Measurements from ENCODE around the gene GJB4. TPM values are rescaled to one million over a fixed set of nuclear protein-coding genes. Genes with fewer than 3 reads are reported as not detected.
"Not testable (repeated sequence)": the region's sequence is repeated elsewhere in the genome, so short reads cannot be mapped to it uniquely, and the experiment has no call there.

GJB4 gene
- total and polyA plus RNA-seq, 2 experiments from 2014 or later: 1.00 to 2.5 TPM

DNA sequence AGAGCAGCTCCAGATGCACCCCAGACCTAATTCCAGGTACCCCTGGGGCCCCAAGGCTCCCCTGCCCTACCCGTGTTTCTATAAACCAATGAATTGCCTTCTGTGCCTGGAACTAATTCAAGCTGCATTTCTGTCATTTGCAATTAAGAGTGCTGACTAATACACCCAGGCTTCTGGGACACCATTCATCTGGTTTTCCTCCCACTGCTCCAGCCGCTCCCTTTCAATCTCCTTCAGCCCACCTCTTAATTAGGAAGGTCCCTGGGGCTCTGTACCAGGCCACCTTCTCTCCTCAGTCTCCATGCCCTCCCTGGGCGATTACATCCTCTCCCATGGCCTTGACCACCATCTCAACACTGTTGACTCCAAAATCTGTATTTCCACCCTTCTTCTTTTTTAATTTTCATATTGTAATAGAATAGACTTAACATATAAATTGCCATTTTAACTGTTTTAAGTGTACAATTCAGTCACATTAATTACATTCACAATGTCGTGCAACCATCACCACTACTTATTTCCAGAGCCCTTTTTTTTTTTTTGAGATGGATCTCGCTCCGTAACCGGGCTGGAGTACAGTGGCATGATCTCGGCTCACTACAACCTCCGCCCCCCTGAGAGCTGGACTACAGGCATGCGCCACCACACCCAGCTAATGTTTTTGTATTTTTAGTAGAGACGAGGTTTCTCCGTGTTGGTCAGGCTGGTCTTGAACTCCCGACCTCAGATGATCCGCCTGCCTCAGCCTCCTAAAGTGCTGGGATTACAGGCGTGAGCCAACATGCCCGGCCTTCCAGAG lies 12.2 kb downstream of the GJB4 start:
- no peaks in the 10 kb centered on the region for H4K20me1 ChIP-seq (ENCODE audit: insufficient read depth, poor library complexity, severe bottlenecking)
- 88% methylated on average over 16 of the region's 16 CpGs for WGBS (ENCODE audit: low lambda C conversion rate, missing lambda C conversion rate)
- H3K9me2 ChIP-seq (replicated peaks; ENCODE audit: insufficient read depth): no peaks in the 10 kb centered on the region
- H3K9me3 ChIP-seq (ENCODE audit: low read depth): no peaks in the 10 kb centered on the region
- DNase-seq (ENCODE audit: low spot score): no peak
- no peak overlapping the region for H3K27ac ChIP-seq
- H3K4me1 ChIP-seq (ENCODE audit: insufficient read depth): no peaks in the 10 kb centered on the region
- H3K36me3 ChIP-seq (replicated peaks; ENCODE audit: insufficient read depth, low read depth): no peaks in the 10 kb centered on the region
- H3K4me3 ChIP-seq: no peak overlapping the region
- H3K27me3 ChIP-seq: no peaks in the 10 kb centered on the region
- no peaks in the 10 kb centered on the region for H3K79me2 ChIP-seq
- TF ChIP-seq, protein P1, sequence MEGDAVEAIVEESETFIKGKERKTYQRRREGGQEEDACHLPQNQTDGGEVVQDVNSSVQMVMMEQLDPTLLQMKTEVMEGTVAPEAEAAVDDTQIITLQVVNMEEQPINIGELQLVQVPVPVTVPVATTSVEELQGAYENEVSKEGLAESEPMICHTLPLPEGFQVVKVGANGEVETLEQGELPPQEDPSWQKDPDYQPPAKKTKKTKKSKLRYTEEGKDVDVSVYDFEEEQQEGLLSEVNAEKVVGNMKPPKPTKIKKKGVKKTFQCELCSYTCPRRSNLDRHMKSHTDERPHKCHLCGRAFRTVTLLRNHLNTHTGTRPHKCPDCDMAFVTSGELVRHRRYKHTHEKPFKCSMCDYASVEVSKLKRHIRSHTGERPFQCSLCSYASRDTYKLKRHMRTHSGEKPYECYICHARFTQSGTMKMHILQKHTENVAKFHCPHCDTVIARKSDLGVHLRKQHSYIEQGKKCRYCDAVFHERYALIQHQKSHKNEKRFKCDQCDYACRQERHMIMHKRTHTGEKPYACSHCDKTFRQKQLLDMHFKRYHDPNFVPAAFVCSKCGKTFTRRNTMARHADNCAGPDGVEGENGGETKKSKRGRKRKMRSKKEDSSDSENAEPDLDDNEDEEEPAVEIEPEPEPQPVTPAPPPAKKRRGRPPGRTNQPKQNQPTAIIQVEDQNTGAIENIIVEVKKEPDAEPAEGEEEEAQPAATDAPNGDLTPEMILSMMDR (IDR thresholded peaks at IDR 0.05; ENCODE audit: poor library complexity): no peak
- no peak for TF ChIP-seq EZH2 (IDR thresholded peaks at IDR 0.05; ENCODE audit: borderline replicate concordance)
- TF ChIP-seq EZH2phosphoT487 (IDR thresholded peaks at IDR 0.05; ENCODE audit: low read depth, severe bottlenecking, unreplicated experiment): no peak
- H3K4me2 ChIP-seq: no peak overlapping the region
- no peak overlapping the region for H2AFZ ChIP-seq

DNA sequence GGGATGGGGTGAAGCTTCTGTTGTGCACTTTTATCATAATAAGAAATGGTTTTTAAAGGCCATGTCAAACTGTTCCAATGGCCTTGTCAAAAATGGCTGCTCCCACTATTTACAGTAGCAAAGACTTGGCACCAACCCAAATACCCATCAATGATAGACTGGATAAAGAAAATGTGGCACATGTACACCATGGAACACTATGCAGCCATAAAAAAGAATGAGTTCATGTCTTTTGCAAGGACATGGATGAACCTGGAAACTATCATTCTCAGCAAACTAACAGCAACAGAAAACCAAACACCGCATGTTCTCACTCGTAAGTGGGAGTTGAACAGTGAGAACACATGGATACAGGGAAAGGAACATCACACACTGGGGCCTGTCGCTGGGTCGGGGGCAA lies 13.6 kb downstream of the GJB4 start:
- not testable (repeated sequence) for H3K79me2 ChIP-seq; H3K9me2 ChIP-seq (replicated peaks; ENCODE audit: insufficient read depth); H3K4me2 ChIP-seq; H3K36me3 ChIP-seq (replicated peaks; ENCODE audit: insufficient read depth, low read depth); H3K9me3 ChIP-seq (ENCODE audit: low read depth); H3K4me3 ChIP-seq; H3K27me3 ChIP-seq; H3K27ac ChIP-seq; H4K20me1 ChIP-seq (ENCODE audit: insufficient read depth, poor library complexity, severe bottlenecking); H3K4me1 ChIP-seq (ENCODE audit: insufficient read depth); DNase-seq (ENCODE audit: low spot score); H2AFZ ChIP-seq
- WGBS (ENCODE audit: low lambda C conversion rate, missing lambda C conversion rate): 94% methylated on average over 4 of the region's 4 CpGs

DNA sequence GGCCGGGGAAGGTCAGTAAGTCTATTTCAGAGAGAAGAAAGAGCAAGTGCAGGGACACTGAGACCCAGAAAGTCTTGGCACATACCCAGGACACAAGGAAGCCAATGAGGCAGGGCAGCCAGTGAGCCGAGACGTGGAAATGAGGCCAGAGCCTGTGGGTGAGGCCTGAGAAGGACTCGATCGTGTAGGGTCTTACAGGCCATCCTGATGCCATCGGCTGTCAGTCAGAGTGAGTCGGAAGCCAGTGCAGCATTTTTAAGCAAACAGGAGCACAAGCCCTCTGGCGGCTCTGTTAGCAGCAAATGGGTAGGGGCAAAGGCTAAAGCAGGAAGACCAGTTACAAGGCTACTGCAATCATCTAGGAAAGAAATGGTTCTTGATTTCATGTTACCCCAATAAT lies 15.4 kb downstream of the GJB4 start:
- Histone ChIP-seq H4K20me1 (ENCODE audit: insufficient read depth, poor library complexity, severe bottlenecking) (no peaks in the 10 kb centered on the region), H3K4me1 (ENCODE audit: insufficient read depth) (no peaks in the 10 kb centered on the region), H3K9me3 (ENCODE audit: low read depth) (no peaks in the 10 kb centered on the region), H3K36me3 (replicated peaks; ENCODE audit: insufficient read depth, low read depth) (no peaks in the 10 kb centered on the region), H3K27me3 (no peaks in the 10 kb centered on the region), H3K9me2 (replicated peaks; ENCODE audit: insufficient read depth) (no peaks in the 10 kb centered on the region), H3K4me3 (no peak overlapping the region), H3K79me2 (no peaks in the 10 kb centered on the region), H2AFZ (no peak overlapping the region), H3K27ac (no peak overlapping the region), H3K4me2 (no peak overlapping the region)
- TF ChIP-seq EZH2phosphoT487 (IDR thresholded peaks at IDR 0.05; ENCODE audit: low read depth, severe bottlenecking, unreplicated experiment): no peak
- TF ChIP-seq, protein P1 (IDR thresholded peaks at IDR 0.05; ENCODE audit: poor library complexity): no peak
- no peak for TF ChIP-seq EZH2 (IDR thresholded peaks at IDR 0.05; ENCODE audit: borderline replicate concordance)
- 74% methylated on average over 8 of the region's 8 CpGs for WGBS (ENCODE audit: low lambda C conversion rate, missing lambda C conversion rate)
- DNase-seq (ENCODE audit: low spot score): no peak

DNA sequence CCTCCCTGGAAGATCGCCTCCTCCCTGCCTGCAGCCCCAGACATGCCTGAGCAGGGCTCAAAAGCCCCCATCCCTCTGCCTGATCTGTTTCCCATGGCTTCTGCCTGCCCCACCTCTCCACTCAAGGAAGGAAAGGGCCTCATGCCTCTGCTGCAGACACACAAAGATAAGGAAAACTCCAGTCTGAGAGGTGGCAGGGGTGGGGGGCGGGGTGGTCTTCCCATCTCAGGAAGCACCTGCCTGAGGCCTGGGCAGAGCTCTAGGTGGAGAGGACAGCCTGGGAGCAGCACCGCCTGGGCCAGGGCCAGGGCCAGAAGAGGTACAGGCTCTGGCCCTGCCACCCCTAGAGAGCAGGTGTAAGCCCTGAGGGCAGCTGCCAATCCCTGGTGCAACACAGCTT lies 17.4 kb downstream of the GJB4 start:
- TF ChIP-seq EZH2 (IDR thresholded peaks at IDR 0.05; ENCODE audit: borderline replicate concordance): no peak
- TF ChIP-seq, protein P1 (IDR thresholded peaks at IDR 0.05; ENCODE audit: poor library complexity): no peak
- Histone ChIP-seq H3K27me3 (peaks cover 18% of the 10 kb centered on the region), H3K27ac (no peak overlapping the region), H3K9me2 (replicated peaks; ENCODE audit: insufficient read depth) (no peaks in the 10 kb centered on the region), H3K9me3 (ENCODE audit: low read depth) (no peaks in the 10 kb centered on the region), H3K4me2 (no peak overlapping the region), H3K79me2 (no peaks in the 10 kb centered on the region), H3K4me3 (no peak overlapping the region), H3K36me3 (replicated peaks; ENCODE audit: insufficient read depth, low read depth) (no peaks in the 10 kb centered on the region), H3K4me1 (ENCODE audit: insufficient read depth) (peaks cover 15% of the 10 kb centered on the region), H4K20me1 (ENCODE audit: insufficient read depth, poor library complexity, severe bottlenecking) (no peaks in the 10 kb centered on the region), H2AFZ (no peak overlapping the region)
- WGBS (ENCODE audit: low lambda C conversion rate, missing lambda C conversion rate): 81% methylated on average over 3 of the region's 3 CpGs
- DNase-seq (ENCODE audit: low spot score): no peak

Data from hepatocyte (in vitro differentiated cells).